Activated CD4-positive, alpha-beta T cell treated with anti-CD3 and anti-CD28 coated beads, Interleukin-2, amount 10 ng/mL, durations not matched to agents 24 days and 14 days (primary cell): ENCODE results near the gene VPS37C. TPM values are rescaled to one million over a fixed set of nuclear protein-coding genes. Genes with fewer than 3 reads are reported as not detected.
"Not testable (repeated sequence)": the region's sequence is repeated elsewhere in the genome, so short reads cannot be mapped to it uniquely, and the experiment has no call there.

Source experiments
- DNase-seq: peaks from one replicate; pipeline ENCODE4 v3.0.0; 2022
- H3K27ac Mint-ChIP-seq: one replicate; pipeline ENCODE4 v1.8.0; 2022; ENCODE audit warnings: mild to moderate bottlenecking, mixed read lengths
- H3K27me3 Mint-ChIP-seq: one replicate; pipeline ENCODE4 v1.8.0; 2022; ENCODE audit warnings: mixed read lengths
- H3K36me3 Mint-ChIP-seq: one replicate; pipeline ENCODE4 v1.8.0; 2022; ENCODE audit warnings: low read depth, mild to moderate bottlenecking, mixed read lengths
- H3K4me1 Mint-ChIP-seq: one replicate; pipeline ENCODE4 v1.8.0; 2021; ENCODE audit warnings: mixed read lengths
- H3K4me3 Mint-ChIP-seq: one replicate; pipeline ENCODE4 v1.8.0; 2022; ENCODE audit warnings: mild to moderate bottlenecking, moderate library complexity, mixed read lengths
- H3K9me3 Mint-ChIP-seq: one replicate; pipeline ENCODE4 v1.8.0; 2021; ENCODE audit warnings: mixed read lengths
- intact Hi-C: fragments of 100-400 bp; cut with micrococcal nuclease; formaldehyde crosslinking; loops from one replicate; pipeline ENCODE4 v1.15.1; 2023
- total RNA-seq: library from RNA; stranded (reverse); gene quantifications from 2 replicates; pipeline ENCODE4 v1.2.3, GENCODE V29; 2022

VPS37C gene
- total RNA-seq, 1 donor from 2014 or later: 13.7 TPM

DNA sequence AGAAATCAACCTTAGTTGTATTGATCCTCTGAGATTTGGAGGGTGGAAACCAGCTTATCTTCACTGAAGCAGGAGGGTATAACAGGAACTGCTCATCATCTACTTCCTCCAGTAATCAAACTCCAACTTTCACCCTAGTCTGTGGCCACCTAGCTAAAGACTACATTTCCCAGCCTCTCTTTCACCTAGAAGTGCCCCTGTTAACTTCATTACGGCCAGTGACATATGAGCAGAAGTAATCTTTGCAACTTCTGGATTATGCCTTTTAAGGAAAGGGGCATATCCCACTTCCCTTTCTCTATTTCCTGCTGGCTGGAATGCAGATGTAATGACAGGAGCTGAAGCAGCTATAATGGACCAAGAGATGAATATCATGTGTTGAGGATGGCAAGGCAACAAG is 7.6 kb upstream of the VPS37C start:
- H3K36me3 Mint-ChIP-seq: no peaks in the 10 kb centered on the region
- no peak for DNase-seq
- intact Hi-C loops: no loop called here
- H3K27me3 Mint-ChIP-seq: peaks cover 2% of the 10 kb centered on the region
- H3K9me3 Mint-ChIP-seq: peaks cover 4% of the 10 kb centered on the region
- no peak overlapping the region for H3K27ac Mint-ChIP-seq
- peaks cover 30% of the 10 kb centered on the region for H3K4me1 Mint-ChIP-seq
- no peak overlapping the region for H3K4me3 Mint-ChIP-seq

DNA sequence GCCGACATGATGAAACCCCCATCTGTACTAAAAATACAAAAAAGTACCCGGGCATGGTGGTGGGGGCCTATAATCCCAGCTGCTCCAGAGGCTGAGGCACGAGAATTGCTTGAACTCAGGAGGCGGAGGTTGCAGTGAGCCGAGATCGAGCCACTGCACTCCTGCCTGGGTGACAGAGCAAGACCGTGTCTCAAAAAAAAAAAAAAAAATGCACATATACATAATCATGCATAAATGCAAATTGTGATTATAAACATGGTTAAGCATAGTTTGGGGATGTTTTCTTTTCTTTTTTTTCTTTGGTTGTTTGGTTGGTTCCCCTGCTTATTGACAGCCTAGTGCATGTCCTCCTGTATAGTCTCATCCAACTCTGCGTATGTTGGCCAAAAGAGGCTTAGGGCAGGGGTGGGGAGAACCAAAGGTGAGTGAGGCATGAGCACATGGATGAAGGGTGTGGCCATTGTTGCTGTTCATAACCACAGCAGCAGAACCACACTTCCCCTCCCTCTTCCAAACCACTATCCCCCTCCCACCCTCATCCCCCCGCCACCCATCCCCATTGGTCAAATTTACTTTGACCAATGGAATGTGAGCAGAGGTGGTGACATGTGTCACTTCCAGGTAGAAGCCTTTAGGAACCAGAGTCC is 6.9 kb upstream of the VPS37C start:
- DNase-seq: no peak
- intact Hi-C loops: no loop called here
- Mint-ChIP-seq H3K4me3 (no peak overlapping the region), H3K4me1 (peaks cover 33% of the 10 kb centered on the region), H3K36me3 (no peaks in the 10 kb centered on the region), H3K27ac (no peak overlapping the region), H3K27me3 (no peaks in the 10 kb centered on the region), H3K9me3 (no peaks in the 10 kb centered on the region)

DNA sequence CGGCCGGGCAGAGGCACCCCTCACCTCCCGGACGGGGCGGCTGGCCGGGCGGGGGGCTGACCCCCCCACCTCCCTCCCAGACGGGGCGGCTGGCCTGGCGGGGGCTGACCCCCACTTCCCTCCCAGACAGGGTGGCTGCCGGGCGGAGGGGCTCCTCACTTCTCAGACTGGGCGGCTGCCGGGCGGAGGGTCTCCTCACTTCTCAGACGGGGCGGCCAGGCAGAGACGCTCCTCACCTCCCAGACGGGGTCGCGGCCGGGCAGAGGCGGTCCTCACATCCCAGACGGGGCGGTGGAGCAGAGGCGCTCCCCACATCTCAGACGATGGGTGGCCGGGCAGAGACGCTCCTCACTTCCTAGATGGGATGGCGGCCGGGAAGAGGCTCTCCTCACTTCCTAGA is 5.1 kb upstream of the VPS37C start:
- H3K4me1 Mint-ChIP-seq: peaks cover 33% of the 10 kb centered on the region
- H3K36me3 Mint-ChIP-seq, H3K4me3 Mint-ChIP-seq, H3K27ac Mint-ChIP-seq, H3K27me3 Mint-ChIP-seq, DNase-seq, intact Hi-C loops, H3K9me3 Mint-ChIP-seq: not testable (repeated sequence)

DNA sequence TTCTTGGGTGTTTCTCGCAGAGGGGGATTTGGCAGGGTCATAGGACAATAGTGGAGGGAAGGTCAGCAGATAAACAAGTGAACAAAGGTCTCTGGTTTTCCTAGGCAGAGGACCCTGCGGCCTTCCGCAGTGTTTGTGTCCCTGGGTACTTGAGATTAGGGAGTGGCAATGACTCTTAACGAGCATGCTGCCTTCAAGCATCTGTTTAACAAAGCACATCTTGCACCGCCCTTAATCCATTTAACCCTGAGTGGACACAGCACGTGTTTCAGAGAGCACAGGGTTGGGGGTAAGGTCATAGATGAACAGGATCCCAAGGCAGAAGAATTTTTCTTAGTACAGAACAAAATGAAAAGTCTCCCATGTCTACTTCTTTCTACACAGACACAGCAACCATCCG is 4.6 kb upstream of the VPS37C start:
- peaks cover 34% of the 10 kb centered on the region for H3K4me1 Mint-ChIP-seq
- H3K9me3 Mint-ChIP-seq, H3K36me3 Mint-ChIP-seq, H3K27me3 Mint-ChIP-seq, H3K27ac Mint-ChIP-seq, DNase-seq, H3K4me3 Mint-ChIP-seq: not testable (repeated sequence)
- intact Hi-C loops: loop anchor here (2.0 kb wide), 1 partner anchor 21 kb away; no protein-coding TSS in a partner anchor

GRCh38 chr11:61164606-61165424 is 3.6 kb upstream of the VPS37C start:
- H3K36me3 Mint-ChIP-seq: no peaks in the 10 kb centered on the region
- intact Hi-C loops: loop anchor here (2.0 kb wide), 1 partner anchor 22 kb away; no protein-coding TSS in a partner anchor
- peak overlapping the region; percentile 61 for H3K4me3 Mint-ChIP-seq
- no peak for DNase-seq
- no peaks in the 10 kb centered on the region for H3K27me3 Mint-ChIP-seq
- H3K4me1 Mint-ChIP-seq: peaks cover 42% of the 10 kb centered on the region
- no peaks in the 10 kb centered on the region for H3K9me3 Mint-ChIP-seq
- H3K27ac Mint-ChIP-seq: peak overlapping the region; percentile 91

DNA sequence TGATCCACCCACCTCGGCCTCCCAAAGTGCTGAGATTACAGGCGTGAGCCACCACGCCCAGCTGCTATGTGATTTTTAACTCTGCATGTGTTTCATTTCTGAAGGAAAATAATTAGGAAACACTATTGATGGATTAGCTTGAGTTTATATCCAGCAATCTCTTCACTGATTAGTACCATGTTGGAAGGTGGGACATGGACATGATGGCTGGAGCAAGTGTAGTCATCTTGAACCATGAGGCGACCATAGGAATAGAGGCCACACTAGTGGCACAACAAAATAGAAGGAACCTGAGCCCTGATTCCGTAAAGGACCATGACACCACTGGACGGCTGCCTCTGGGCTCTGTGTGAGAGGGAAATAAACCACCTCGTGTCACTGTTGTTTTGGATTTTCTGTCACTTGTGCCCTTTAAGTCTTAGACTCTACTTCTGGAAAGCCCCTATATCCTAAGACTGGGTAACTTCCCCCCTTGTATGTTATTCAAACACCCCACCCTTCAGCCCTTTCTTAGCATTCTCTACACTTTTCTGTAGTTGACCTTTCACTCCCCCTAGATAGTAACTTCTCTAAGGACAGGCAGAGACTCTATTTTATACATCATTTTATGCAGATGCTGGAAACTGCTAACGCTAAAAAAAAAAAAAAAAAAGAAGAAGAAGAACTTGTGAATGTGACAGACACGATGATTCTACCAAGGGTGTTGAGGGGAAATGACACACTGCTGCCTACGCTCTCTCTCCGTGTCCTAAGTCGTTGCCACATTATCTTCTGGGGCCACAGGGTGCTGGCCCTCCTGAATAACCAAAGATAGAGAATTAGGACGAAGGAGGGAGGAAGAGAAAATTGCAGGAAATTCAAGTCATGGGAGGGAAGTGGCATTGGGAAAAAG is 2.7 kb upstream of the VPS37C start:
- Mint-ChIP-seq H3K27me3 (no peaks in the 10 kb centered on the region), H3K27ac (peak overlapping the region; percentile 91), H3K36me3 (no peaks in the 10 kb centered on the region), H3K9me3 (no peaks in the 10 kb centered on the region), H3K4me1 (peaks cover 47% of the 10 kb centered on the region), H3K4me3 (peak overlapping the region; percentile 61)
- intact Hi-C loops: loop anchor here (2.0 kb wide), 1 partner anchor 23 kb away; no protein-coding TSS in a partner anchor
- DNase-seq: no peak

- Mint-ChIP-seq H3K27ac (peak overlapping the region; percentile 45), H3K4me3 (no peak overlapping the region), H3K27me3 (no peaks in the 10 kb centered on the region), H3K9me3 (no peaks in the 10 kb centered on the region), H3K4me1 (peaks cover 50% of the 10 kb centered on the region), H3K36me3 (no peaks in the 10 kb centered on the region)
- DNase-seq: no peak
- intact Hi-C loops: no loop called here
Measured at GRCh38 chr11:61163021-61163420, 1.8 kb upstream of the VPS37C start.

DNA sequence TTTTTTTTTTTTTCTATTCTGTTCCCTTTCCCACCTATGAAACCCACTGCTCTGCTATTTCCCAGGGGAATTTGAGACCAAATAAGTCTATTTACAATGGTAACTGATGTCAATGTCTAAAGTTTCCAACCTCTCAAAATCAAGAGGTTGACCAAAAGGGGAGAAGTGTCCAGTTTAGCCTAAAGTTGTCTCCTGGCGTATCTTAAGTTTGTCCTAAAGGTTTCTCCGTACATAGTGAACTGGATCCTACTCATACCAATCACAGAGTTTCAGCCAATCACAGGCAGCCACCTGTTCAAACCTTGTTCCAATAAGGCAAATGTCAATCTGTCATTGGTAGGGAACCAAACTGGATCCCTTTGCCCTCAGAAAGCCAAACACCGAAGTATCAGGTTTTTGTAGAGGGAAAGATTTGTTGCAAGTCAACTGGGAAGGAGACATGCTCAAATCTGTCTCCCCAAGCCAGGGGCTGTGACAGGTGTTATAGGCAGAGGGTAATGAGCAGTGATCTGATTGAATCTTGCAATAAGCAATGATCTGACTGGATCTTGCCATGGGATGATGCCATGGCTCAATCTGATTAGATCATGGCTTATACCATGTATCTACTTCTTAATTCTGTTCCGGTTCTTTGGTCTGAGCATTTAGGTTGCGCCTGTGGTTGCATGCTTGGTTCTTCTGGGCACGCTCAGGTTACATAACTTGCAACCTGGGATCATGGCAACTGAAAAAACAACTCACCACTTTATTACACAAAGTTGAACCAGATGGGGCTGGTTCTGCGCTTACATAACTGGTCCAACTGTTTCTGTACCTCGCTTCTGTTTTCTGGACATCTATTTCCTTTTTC is 1.1 kb upstream of the VPS37C start:
- no peaks in the 10 kb centered on the region for H3K27me3 Mint-ChIP-seq
- peaks cover 49% of the 10 kb centered on the region for H3K4me1 Mint-ChIP-seq
- peaks cover 3% of the 10 kb centered on the region for H3K36me3 Mint-ChIP-seq
- H3K27ac Mint-ChIP-seq: peak overlapping the region; percentile 89
- no peaks in the 10 kb centered on the region for H3K9me3 Mint-ChIP-seq
- peak; percentile 72 for DNase-seq
- intact Hi-C loops: no loop called here
- H3K4me3 Mint-ChIP-seq: peak overlapping the region; percentile 90

GRCh38 chr11:61160487-61161189 is 588 bp downstream of the VPS37C start:
- Mint-ChIP-seq H3K27ac (peak overlapping the region; percentile 88), H3K27me3 (no peaks in the 10 kb centered on the region), H3K4me1 (peaks cover 49% of the 10 kb centered on the region), H3K4me3 (peak overlapping the region; percentile 85), H3K36me3 (peaks cover 13% of the 10 kb centered on the region), H3K9me3 (peaks cover 3% of the 10 kb centered on the region)
- peak; percentile 64 for DNase-seq
- intact Hi-C loops: loop anchor here (1.0 to 2.0 kb wide), 2 partner anchors 254 to 318 kb away; partner anchors contain the start of genes CCDC86 and PRPF19

- Mint-ChIP-seq H3K4me1 (peaks cover 37% of the 10 kb centered on the region), H3K36me3 (peaks cover 29% of the 10 kb centered on the region), H3K9me3 (peaks cover 18% of the 10 kb centered on the region), H3K4me3 (no peak overlapping the region), H3K27me3 (no peaks in the 10 kb centered on the region), H3K27ac (no peak overlapping the region)
- no peak for DNase-seq
- intact Hi-C loops: no loop called here
Measured at GRCh38 chr11:61158691-61159381, 2.4 kb downstream of the VPS37C start.

DNA sequence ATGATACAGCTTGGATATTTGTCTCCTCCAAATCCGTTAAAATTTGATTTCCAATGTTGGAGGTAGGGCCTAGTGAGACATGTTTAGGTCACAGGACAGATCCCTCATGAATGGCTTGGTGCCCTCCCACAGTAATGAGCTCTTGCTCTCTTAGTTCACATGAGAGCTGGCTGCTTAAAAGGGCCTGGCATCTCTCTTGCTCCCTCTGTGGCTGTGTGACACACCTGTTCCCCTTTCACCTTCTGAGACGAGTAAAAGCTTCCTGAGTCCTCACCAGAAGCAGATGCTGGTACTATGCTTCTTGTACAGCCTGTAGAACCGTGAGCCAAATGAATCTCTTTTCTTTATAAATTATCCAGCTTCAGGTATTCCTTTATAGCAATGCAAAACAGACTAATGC is 3.5 kb downstream of the VPS37C start:
- Mint-ChIP-seq H3K36me3 (peaks cover 29% of the 10 kb centered on the region), H3K27ac (peak overlapping the region; percentile 43), H3K4me3 (no peak overlapping the region), H3K9me3 (peaks cover 18% of the 10 kb centered on the region), H3K4me1 (peaks cover 31% of the 10 kb centered on the region), H3K27me3 (no peaks in the 10 kb centered on the region)
- intact Hi-C loops: no loop called here
- no peak for DNase-seq

DNA sequence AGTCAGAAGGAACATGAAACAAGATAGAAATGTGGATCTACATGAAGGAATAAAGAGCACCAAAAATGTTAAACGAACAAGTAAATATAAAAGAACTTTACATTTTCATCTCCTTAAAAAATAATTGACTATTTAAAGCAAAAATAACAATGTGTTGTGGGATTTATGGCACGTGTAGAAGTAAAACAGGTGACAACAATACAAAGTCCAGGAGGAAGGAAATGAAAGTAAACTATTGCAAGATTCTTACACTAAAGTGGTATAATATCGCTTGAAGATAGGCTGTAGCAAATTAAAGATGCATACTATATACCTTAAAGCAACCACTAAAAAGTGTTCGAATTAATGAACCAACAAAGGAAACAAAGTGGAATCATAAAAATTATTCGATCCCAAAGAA is 5.5 kb downstream of the VPS37C start:
- no peak overlapping the region for H3K4me3 Mint-ChIP-seq
- peaks cover 29% of the 10 kb centered on the region for H3K36me3 Mint-ChIP-seq
- H3K9me3 Mint-ChIP-seq: peaks cover 18% of the 10 kb centered on the region
- H3K27me3 Mint-ChIP-seq: no peaks in the 10 kb centered on the region
- DNase-seq: no peak
- H3K4me1 Mint-ChIP-seq: peaks cover 22% of the 10 kb centered on the region
- no peak overlapping the region for H3K27ac Mint-ChIP-seq
- intact Hi-C loops: no loop called here
